CD14-positive monocyte (primary cell): ENCODE data around the gene PSTPIP1. TPM values are rescaled to one million over a fixed set of nuclear protein-coding genes. Genes with fewer than 3 reads are reported as not detected.

ENCODE experiments used
- DNase-seq, 3 donors: peaks; one replicate each; pipeline ENCODE4 v3.0.0-alpha.2; 2011 to 2022
- H2AFZ ChIP-seq: 2 replicates; pipeline ENCODE4 v1.6.0; 2012; ENCODE audit warnings: mild to moderate bottlenecking, low read depth, low read length, inconsistent platforms; ENCODE audit not compliant: insufficient read depth, poor library complexity, severe bottlenecking
- H3K27ac ChIP-seq, 2 donors: 1 replicate in 1 of 2; 2 replicates in 1 of 2; pipeline ENCODE4 v1.5.1; 2012 to 2013; ENCODE audit warnings: low read length in 2 of 2, control low read depth in 1 of 2, inconsistent platforms in 1 of 2, low read depth in 1 of 2, mild to moderate bottlenecking in 1 of 2
- H3K27me3 ChIP-seq, 2 donors: one replicate each; pipeline versions ENCODE4 v1.6.0 to v1.6.1; 2011 to 2013; ENCODE audit warnings: low read length in 2 of 2; ENCODE audit not compliant: control insufficient read depth in 2 of 2, insufficient read depth in 2 of 2
- H3K36me3 ChIP-seq, 2 donors: replicated peaks in 1 of 2; 1 replicate in 1 of 2; 2 replicates in 1 of 2; pipeline versions ENCODE4 v1.5.1 to v1.6.1; 2012 to 2013; ENCODE audit warnings: low read length in 2 of 2, control low read depth in 1 of 2, inconsistent platforms in 1 of 2, mild to moderate bottlenecking in 1 of 2; ENCODE audit not compliant: insufficient read depth in 2 of 2, control insufficient read depth in 1 of 2
- H3K4me1 ChIP-seq, 2 donors: 1 replicate in 1 of 2; 2 replicates in 1 of 2; pipeline versions ENCODE4 v1.5.1 to v1.6.1; 2012 to 2013; ENCODE audit warnings: low read length in 2 of 2, control low read depth in 1 of 2, inconsistent platforms in 1 of 2, mild to moderate bottlenecking in 1 of 2, moderate library complexity in 1 of 2; ENCODE audit not compliant: insufficient read depth in 2 of 2, control insufficient read depth in 1 of 2
- H3K4me2 ChIP-seq: replicated peaks from 2 replicates; pipeline ENCODE3; 2012; ENCODE audit warnings: low read length, moderate library complexity, mild to moderate bottlenecking; ENCODE audit not compliant: poor library complexity, severe bottlenecking; ENCODE audit errors: extremely low read depth
- H3K4me3 ChIP-seq, 3 experiments: fragments of 200-600 bp in 1 of 3; sonication (generic) in 1 of 3; replicated peaks in 1 of 3; 1 replicate in 2 of 3; 2 replicates in 1 of 3; pipeline ENCODE4 v1.5.1; 2011 to 2013; ENCODE audit warnings: low read length in 3 of 3, mild to moderate bottlenecking in 3 of 3, control low read depth in 2 of 3, low read depth in 2 of 3, inconsistent platforms in 1 of 3, moderate library complexity in 1 of 3
- H3K79me2 ChIP-seq: 2 replicates; pipeline ENCODE4 v1.6.0; 2012; ENCODE audit warnings: mild to moderate bottlenecking, control low read depth, inconsistent platforms, low read length, moderate library complexity; ENCODE audit not compliant: insufficient read depth
- H3K9ac ChIP-seq: 2 replicates; pipeline ENCODE4 v1.6.0; 2017; ENCODE audit warnings: low read length, mild to moderate bottlenecking; ENCODE audit not compliant: insufficient read depth, poor library complexity, severe bottlenecking
- H3K9me3 ChIP-seq, 2 donors: replicated peaks in 1 of 2; 1 replicate in 1 of 2; 2 replicates in 1 of 2; pipeline versions ENCODE4 v1.5.1 to v1.6.1; 2012 to 2013; ENCODE audit warnings: low read length in 2 of 2, control low read depth in 1 of 2; ENCODE audit not compliant: control insufficient read depth in 1 of 2, insufficient read depth in 1 of 2
- H4K20me1 ChIP-seq: 2 replicates; pipeline ENCODE4 v1.6.0; 2012; ENCODE audit warnings: mild to moderate bottlenecking, low read length, control low read depth, moderate library complexity; ENCODE audit not compliant: insufficient read depth
- H3K27ac Mint-ChIP-seq, 7 donors: one replicate each; pipeline ENCODE4 v1.8.0; 2020; ENCODE audit warnings: mild to moderate bottlenecking in 7 of 7, mixed read lengths in 7 of 7, moderate library complexity in 6 of 7, inconsistent platforms in 2 of 7
- H3K27me3 Mint-ChIP-seq, 3 donors: one replicate each; pipeline ENCODE4 v1.8.0; 2021 to 2022; ENCODE audit warnings: low read depth in 3 of 3, mild to moderate bottlenecking in 3 of 3, mixed read lengths in 3 of 3, moderate library complexity in 3 of 3, inconsistent platforms in 1 of 3
- H3K36me3 Mint-ChIP-seq, 2 donors: one replicate each; pipeline ENCODE4 v1.8.0; 2020; ENCODE audit warnings: mixed read lengths in 2 of 2, inconsistent platforms in 1 of 2, mild to moderate bottlenecking in 1 of 2
- H3K4me1 Mint-ChIP-seq: one replicate; pipeline ENCODE4 v1.8.0; 2020; ENCODE audit warnings: mild to moderate bottlenecking, mixed read lengths
- H3K4me3 Mint-ChIP-seq, 2 donors: one replicate each; pipeline ENCODE4 v1.8.0; 2020; ENCODE audit warnings: mild to moderate bottlenecking in 2 of 2, mixed read lengths in 2 of 2, moderate library complexity in 1 of 2
- H3K9me3 Mint-ChIP-seq, 7 donors: one replicate each; pipeline ENCODE4 v1.8.0; 2020 to 2022; ENCODE audit warnings: mixed read lengths in 7 of 7, mild to moderate bottlenecking in 6 of 7, moderate library complexity in 6 of 7, inconsistent platforms in 2 of 7
- WGBS: methylation state at CpG from one replicate; pipeline ENCODE4 v1.1.5; 2013; ENCODE audit warnings: missing lambda C conversion rate; ENCODE audit not compliant: insufficient coverage; 5-methylcytosine and 5-hydroxymethylcytosine counted together
- intact Hi-C, 2 donors: fragments of 100-400 bp; cut with micrococcal nuclease; formaldehyde crosslinking; loops; one replicate each; pipeline versions ENCODE4 v1.15.0 to v1.15.1; 2023
- polyA plus RNA-seq, 3 donors: library from polyadenylated mRNA; depleted of rRNA in 1 of 3; unstranded in 2 of 3; stranded (reverse) in 1 of 3; fragments of 300-500 nt in 2 of 3; fragments of >200 nt in 1 of 3; fragmentation: Illumina TruSeq in 2 of 3; gene quantifications; 1 replicate in 2 of 3; 2 replicates in 1 of 3; pipeline ENCODE4 v1.2.3, GENCODE V29; 2012 to 2021
- TF ChIP-seq, protein P1 (sequence below): fragments of 200-600 bp; IDR thresholded peaks from one replicate; pipeline ENCODE4 v1.8.0; 2022; ENCODE audit warnings: antibody characterized with exemption, mild to moderate bottlenecking

Gene PSTPIP1
- polyA plus RNA-seq, 3 donors, result 85.9 to 183 (median 86.8) TPM

GRCh38 chr15:76947454-76947853 is 47.5 kb upstream of the PSTPIP1 start:
- intact Hi-C loops, result no loop called here
- Histone ChIP-seq H4K20me1 (no peaks in the 10 kb centered on the region), H3K27me3 (no peaks in the 10 kb centered on the region), H3K4me1 (no peaks in the 10 kb centered on the region), H3K9me3 (no peaks in the 10 kb centered on the region), H3K9ac (no peak overlapping the region), H3K79me2 (no peaks in the 10 kb centered on the region), H3K36me3 (peaks cover 40 to 80% of the 10 kb centered on the region in 2 donors), H3K4me3 (no peak overlapping the region), H3K27ac (no peak overlapping the region), H2AFZ (no peak overlapping the region), H3K4me2 (no peak overlapping the region)
- H3K4me3 Mint-ChIP-seq, result no peak overlapping the region
- H3K9me3 Mint-ChIP-seq, result no peaks in the 10 kb centered on the region
- no peak for DNase-seq
- no peak overlapping the region for H3K27ac Mint-ChIP-seq
- TF ChIP-seq, protein P1, sequence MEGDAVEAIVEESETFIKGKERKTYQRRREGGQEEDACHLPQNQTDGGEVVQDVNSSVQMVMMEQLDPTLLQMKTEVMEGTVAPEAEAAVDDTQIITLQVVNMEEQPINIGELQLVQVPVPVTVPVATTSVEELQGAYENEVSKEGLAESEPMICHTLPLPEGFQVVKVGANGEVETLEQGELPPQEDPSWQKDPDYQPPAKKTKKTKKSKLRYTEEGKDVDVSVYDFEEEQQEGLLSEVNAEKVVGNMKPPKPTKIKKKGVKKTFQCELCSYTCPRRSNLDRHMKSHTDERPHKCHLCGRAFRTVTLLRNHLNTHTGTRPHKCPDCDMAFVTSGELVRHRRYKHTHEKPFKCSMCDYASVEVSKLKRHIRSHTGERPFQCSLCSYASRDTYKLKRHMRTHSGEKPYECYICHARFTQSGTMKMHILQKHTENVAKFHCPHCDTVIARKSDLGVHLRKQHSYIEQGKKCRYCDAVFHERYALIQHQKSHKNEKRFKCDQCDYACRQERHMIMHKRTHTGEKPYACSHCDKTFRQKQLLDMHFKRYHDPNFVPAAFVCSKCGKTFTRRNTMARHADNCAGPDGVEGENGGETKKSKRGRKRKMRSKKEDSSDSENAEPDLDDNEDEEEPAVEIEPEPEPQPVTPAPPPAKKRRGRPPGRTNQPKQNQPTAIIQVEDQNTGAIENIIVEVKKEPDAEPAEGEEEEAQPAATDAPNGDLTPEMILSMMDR, result no peak
- WGBS, result no CpG with 5 or more reads among the region's 3 CpGs
- H3K36me3 Mint-ChIP-seq, result peaks cover 48 to 56% of the 10 kb centered on the region in 2 donors
- peaks cover 8% of the 10 kb centered on the region for H3K4me1 Mint-ChIP-seq
- H3K27me3 Mint-ChIP-seq, result no peaks in the 10 kb centered on the region

- H3K9me3 ChIP-seq, result no peaks in the 10 kb centered on the region
- no peak overlapping the region for H3K27ac ChIP-seq
- H3K4me2 ChIP-seq, result no peak overlapping the region
- no peak overlapping the region for H3K9ac ChIP-seq
- no peaks in the 10 kb centered on the region for H4K20me1 ChIP-seq
- H3K27me3 Mint-ChIP-seq, result no peaks in the 10 kb centered on the region
- intact Hi-C loops, result no loop called here
- H3K4me3 Mint-ChIP-seq, result no peak overlapping the region
- peaks cover 31 to 50% of the 10 kb centered on the region in 2 donors for H3K36me3 ChIP-seq
- no peaks in the 10 kb centered on the region for H3K4me1 ChIP-seq
- H2AFZ ChIP-seq, result no peak overlapping the region
- TF ChIP-seq, protein P1, result no peak
- no peak overlapping the region for H3K4me3 ChIP-seq
- peaks cover 8% of the 10 kb centered on the region for H3K4me1 Mint-ChIP-seq
- WGBS, result no CpG with 5 or more reads among the region's 1 CpG
- H3K9me3 Mint-ChIP-seq, result peaks cover 0 to 2% (median 0%) of the 10 kb centered on the region in 7 donors
- H3K79me2 ChIP-seq, result no peaks in the 10 kb centered on the region
- no peak for DNase-seq
- no peaks in the 10 kb centered on the region for H3K27me3 ChIP-seq
- no peak overlapping the region for H3K27ac Mint-ChIP-seq
- peaks cover 30 to 35% of the 10 kb centered on the region in 2 donors for H3K36me3 Mint-ChIP-seq
Measured at GRCh38 chr15:76951220-76951619, 43.7 kb upstream of the PSTPIP1 start.
